GM13976 (cell line): ENCODE data around the gene ASPM.

Experiments used
- DNase-seq: peaks from one replicate; pipeline ENCODE4 v3.0.0; 2012; ENCODE audit warnings: low spot score
- CTCF ChIP-seq: IDR thresholded peaks from 2 replicates; pipeline ENCODE4 v1.5.1; 2012; ENCODE audit warnings: borderline replicate concordance, mild to moderate bottlenecking; ENCODE audit not compliant: insufficient read depth; ENCODE audit errors: extremely low read depth, missing control alignments, control extremely low read depth
- in situ Hi-C: fragments of 300-500 bp; cut with MboI; formaldehyde crosslinking; loops from one replicate; pipeline ENCODE4 v1.12.0; 2022; ENCODE audit warnings: low sequenced_read_pairs, mixed read lengths, inconsistent platforms; ENCODE audit not compliant: unreplicated experiment

ASPM gene

GRCh38 chr1:197139169-197139568 is 7.3 kb downstream of the ASPM start:
- DNase-seq: no peak
- TF ChIP-seq CTCF: no peak
- in situ Hi-C loops: no loop called here

- in situ Hi-C loops: no loop called here
- no peak for DNase-seq
- no peak for TF ChIP-seq CTCF
Observed at GRCh38 chr1:197137322-197137721, 9.1 kb downstream of the ASPM start.

- DNase-seq: no peak
- in situ Hi-C loops: no loop called here
- no peak for TF ChIP-seq CTCF
Observed at GRCh38 chr1:197130677-197131304, 15.7 kb downstream of the ASPM start.

GRCh38 chr1:197129698-197130097 is 16.8 kb downstream of the ASPM start:
- no peak for DNase-seq
- TF ChIP-seq CTCF: no peak
- in situ Hi-C loops: no loop called here

GRCh38 chr1:197127246-197127912 is 19.1 kb downstream of the ASPM start:
- in situ Hi-C loops: no loop called here

GRCh38 chr1:197126691-197127090 is 19.8 kb downstream of the ASPM start:
- in situ Hi-C loops: no loop called here

More at GRCh38 chr1:197127246-197127912, 19.1 kb downstream of the ASPM start:
- no peak for DNase-seq
- TF ChIP-seq CTCF: no peak

More at GRCh38 chr1:197126691-197127090, 19.8 kb downstream of the ASPM start:
- no peak for TF ChIP-seq CTCF
- no peak for DNase-seq
